SK-N-DZ (cell line): ENCODE measurements around the gene SPACA7.
"Not testable (repeated sequence)": the region's sequence is repeated elsewhere in the genome, so short reads cannot be mapped to it uniquely, and the experiment has no call there.

Experiments used
- DNase-seq: peaks from one replicate; pipeline ENCODE4 v3.0.0-alpha.2; 2015; ENCODE audit warnings: low spot score

SPACA7 gene

DNA sequence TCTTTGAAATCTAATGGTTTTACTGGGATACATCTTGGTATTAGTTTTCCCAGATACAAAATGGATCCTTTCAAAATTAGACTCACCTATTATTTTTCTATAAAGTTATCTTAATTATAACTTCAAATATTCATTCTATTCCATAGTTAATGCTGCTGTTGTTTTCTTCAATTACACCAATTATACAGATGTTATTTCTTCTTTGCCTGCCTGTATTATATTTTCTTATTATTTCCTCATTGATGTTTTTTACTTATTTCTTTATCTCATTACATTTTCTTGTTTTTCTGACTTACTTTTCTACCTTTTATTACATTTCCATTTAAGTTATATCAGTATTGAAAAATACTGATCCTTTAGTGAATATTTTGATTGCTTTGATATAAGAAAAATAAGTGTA is 40.9 kb downstream of the SPACA7 start:
- no peak for DNase-seq

DNA sequence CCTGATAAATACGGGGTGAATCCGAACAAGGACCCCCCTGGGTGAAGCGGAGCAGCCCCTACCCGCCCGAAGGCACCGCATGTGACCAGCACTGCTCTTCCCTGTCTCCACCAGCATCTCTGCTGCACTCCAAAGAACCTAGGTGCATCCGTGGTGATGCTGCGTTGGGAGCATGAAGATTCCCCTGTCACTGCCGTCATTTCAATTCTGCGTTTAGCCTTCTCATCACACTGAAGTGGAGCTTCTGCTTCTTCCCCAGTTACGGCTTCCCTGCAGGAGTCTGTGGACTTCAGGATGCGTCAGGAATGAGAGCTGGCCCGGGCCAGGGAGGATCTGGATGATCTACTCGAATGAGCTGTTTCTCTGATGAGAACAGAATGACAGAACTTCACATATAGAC is 47.9 kb downstream of the SPACA7 start:
- DNase-seq = no peak

DNA sequence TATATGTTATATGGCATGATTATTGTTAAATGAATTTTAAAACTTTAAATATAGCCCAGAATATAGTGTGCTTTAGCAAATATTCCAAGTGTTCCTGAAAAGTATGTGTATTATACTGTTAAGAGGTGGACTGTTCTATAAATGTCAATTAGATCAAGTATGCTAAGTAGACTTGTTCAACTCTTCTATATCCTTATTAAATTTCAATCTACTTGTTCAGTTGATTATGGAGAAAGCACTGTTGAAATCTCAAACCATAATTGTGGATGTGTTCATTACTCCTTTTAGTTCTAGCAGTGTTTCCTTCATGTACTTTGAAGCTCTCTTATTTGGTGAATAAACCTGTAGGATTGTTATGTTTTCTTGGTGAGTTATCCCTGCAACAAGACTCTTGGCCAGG is 52.5 kb downstream of the SPACA7 start:
- no peak for DNase-seq

DNA sequence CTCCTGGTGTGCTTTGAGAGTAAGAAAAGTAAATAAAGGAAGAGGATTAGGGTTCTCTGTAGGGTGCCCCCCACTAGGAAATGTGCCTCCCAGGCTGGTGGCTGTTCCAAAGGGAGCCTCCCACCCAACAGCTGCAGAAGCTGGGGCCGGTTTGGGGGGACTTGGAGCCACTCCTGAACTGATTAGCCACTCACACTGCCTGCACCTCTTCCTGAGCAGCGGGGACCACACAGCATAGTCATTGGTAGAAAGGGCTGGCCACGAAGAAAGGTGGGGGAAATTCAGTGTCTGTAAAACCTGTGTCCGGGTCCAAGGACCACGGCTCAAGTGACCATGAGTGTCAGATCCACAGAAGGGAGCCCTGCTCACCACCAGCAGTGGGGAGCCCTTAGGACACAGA is 55.6 kb downstream of the SPACA7 start:
- DNase-seq = no peak

DNA sequence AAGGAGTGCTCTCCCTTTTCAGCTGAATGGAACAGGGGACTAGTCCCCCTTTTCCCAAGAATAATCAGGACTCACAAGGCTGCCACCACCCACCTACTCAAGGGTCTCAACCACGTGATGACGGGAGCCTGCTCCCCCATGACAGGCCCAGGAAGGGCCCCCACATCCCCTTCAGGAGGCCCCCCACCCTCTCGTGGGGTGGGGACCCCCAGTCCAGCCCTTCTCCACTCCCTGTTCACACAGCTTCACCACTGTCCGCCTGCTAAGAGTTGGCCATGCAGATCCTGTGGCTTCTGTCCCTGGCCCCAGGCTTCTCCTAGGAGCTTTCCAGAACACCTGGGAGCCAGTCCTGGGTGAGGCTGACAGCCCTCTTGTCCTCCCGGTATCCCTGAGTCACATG is 56.6 kb downstream of the SPACA7 start:
- not testable (repeated sequence) for DNase-seq

DNA sequence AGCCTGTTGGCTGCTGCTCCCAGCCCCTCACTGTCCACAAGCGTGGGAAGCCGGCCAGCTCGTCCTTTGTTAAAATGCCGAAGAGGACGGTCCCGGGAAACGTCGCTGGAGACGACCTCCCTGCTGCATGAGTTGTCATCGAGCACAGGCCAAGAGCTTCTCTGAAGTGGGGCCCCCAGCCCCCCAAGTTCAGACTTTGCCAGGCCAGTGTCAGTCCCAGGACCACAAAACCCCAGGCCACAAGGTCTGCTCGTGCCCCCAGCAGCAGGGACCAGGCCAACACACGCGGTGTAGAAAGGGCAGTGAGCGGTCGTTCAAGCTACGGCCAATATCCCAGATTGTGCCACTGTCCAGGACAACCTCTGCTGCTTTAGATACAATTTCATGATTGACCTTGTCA is 57.4 kb downstream of the SPACA7 start:
- DNase-seq = not testable (repeated sequence)

DNA sequence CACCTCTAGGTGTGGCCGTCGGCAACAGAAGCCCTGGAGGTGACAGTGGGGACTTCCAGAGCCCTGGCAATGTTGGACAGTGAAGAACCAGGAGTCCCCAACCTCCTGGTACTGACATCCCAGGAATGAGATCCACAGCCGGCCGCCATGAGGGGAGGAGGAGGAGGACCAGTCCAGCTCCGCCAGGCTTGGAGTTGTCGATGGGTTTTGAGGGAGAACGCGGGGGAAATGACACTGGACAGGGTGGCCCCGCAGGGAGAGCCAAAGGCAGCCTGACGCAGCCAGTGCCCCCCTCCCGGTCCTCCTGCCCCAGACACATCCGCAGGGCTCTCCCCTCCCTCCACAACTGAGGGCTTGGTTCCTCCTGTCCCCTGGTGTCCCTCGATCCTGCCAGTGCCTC is 57.9 kb downstream of the SPACA7 start:
- DNase-seq = no peak

DNA sequence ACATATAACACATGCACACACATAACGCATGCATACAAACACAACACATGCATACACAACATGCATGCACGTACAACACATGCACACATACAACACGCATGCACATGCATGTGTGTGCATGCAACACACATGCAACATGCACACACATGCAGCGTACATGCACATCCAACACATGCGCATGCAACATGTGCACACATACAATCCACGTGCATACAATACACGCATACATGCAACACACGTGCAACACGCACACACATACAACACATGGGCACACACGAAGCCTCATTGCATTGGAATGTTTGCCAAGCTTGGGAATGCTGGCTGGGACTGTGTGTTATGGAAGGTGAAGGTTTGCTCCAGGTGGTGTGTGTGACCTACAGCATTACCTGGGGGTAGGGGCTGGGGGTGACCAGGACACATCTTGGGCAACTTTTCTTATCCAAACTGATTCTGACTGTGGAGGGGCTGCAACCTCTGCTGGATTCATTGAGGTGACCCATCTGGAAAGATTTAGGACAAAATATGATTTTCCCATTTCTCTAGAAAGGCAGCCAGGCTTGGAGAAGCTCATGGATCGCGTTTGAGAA is 58.9 kb downstream of the SPACA7 start:
- no peak for DNase-seq

DNA sequence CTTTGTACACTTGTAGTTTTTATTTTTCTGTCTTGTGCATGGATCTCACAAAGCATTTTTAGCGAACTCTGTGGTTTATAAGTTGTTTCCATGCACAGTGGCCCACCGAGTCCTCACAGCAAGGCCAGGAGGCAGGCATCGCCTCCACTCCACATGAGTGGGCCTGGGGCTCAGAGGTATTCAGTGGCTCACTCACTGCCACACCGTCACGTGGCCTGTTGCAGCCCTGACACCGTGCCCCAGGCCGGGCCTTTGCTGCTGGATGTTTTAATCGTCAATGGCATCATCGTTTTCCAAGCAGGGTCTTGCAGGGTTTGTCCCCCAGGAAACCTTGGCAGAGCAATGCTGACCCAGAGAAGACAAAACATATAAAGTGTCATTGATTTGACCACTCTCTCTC is 59.8 kb downstream of the SPACA7 start:
- no peak for DNase-seq

DNA sequence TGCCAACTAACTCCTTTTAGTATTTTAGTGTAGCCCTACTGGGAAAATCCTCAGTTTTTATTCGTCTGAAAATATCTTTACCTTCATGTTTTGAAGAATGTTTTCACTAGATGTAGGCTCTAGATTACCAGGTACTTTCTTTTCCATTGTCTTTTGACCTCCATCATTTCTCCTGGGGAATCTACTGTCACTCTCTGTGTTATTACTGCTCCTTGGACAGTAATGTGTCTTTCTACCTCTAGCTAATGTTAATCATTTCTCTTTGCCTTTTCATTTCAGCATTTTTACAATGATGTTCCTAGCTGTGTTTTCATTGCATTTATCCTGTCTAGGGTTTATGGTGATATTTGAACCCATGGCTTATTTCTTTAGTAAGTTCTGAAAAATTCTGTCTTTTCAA is 61.9 kb downstream of the SPACA7 start:
- no peak for DNase-seq

DNA sequence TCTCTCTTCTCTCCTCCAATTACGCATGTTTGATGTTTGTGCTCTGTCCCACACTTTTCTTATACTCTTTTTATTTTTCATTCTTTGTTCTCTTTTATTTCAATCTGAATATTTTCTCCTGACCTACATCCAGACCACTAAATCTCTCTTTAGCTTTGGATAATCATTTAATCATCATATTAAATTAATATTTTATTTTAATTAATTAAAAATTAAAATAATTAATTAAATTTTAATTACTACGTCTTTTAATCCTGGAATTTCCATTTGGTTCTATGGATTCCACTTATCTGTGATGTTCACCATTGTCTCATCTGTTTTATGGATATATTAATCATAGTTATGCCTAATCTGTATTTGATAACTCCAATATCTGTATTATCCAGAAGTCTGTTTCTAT is 62.4 kb downstream of the SPACA7 start:
- no peak for DNase-seq

DNA sequence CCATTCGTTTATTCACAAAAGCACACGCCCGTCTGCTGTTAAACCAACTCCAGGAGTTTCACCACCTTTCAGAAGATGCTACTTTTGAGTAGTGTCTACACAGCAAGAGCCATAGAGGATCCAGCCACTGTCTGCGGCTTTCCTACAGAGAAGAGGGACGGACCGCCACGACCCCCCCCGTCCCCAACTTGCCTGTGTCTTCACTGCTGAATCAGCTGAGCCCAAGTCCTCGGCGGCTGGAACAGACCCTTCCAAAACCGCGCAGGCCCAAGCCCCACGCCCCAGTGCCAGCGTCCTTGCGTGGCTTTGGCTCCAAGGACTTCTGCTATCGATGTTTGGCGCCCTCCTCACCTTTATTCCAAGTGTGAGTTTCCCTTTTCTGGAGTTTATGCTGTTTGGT is 65.1 kb downstream of the SPACA7 start:
- DNase-seq = no peak

DNA sequence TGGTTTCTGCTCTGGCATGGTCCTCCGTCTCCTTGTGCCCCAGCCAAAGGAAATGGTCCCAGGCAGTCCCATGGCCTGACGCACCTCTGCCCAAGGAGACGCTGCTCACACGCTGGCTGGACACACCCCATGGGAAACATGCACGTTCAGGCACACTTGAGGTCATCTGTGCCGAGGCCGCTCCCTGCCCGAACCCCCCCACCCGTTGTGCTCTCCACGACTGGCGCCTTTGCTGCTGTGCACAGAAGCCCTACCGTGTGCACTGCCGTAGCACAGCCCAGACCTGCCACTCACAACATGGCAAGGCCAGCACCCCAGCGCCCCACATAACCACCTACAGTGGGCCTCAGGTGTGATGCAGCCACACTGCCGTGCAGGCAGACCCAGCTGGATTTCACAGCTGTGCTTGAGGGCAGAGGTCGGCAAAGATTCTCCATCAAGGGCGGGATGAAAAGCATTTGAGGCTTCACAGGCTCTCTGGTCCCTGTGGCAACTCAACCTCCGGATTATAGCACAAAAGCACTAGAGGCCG is 65.7 kb downstream of the SPACA7 start:
- no peak for DNase-seq

DNA sequence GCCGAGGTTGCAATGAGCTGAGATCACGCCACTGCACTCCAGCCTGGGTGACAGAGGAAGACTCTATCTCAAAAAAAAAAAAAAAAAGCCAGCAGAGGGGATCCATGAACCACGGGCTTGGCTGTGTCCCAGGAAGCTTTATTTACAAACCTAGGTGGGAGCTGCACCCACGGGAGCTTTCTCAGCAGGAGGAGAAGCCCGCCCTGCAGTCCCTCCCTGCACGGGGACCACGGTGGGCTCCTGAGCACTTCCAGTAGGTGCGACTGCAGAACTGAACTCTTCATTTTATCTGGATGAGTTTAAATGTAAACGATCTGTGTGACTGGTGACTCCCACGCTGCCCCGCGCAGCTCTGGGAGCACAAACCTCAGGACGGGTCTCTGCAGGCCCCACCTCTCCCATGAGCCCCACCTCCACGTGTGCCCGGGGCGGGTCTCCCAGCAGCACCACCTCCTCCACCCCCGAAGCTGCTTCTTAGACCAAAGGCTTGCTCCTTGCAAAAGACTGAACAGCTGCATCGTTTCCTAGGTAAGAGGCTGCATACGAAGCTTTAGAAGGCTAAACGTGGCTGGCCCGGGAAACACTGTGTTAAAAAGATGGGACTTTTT is 66.4 kb downstream of the SPACA7 start:
- no peak for DNase-seq

DNA sequence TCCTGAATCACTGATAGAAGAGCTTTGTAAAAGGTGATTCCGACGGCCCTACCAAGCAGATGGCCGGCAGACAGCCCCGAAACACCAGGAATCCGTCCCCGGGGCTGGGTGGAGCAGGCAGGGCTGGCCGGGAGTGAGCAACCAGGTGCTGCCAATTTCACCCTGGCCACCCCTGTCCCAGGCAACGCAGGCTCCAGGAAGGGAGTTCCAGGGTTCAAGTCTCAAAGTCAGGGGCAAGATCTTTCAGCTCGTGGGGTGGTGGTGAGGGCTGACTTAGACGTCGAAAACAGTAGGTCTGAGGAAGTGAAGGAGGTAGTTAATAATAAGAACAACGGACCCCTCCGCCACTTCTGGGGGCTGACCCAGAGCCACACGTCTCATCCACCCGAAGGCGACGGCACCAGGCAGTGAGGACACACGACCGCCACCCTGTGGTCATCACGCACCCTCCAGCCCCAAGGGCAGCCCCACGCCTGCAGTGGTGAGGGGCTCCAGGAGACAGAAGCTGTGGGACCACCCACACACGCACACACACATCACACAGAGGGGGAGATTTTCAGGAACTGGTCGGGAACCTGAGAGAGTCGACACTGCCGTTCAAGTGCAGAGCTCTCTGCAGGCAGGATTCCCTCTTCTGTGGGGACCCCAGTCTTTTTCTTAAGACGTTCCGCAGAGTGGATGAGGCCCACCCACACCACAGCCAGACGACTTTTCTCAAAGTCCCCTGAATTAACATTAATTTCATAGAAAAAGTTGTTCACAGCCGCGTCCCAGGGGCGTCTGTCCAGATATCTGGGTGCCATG is 67.2 kb downstream of the SPACA7 start:
- no peak for DNase-seq

DNA sequence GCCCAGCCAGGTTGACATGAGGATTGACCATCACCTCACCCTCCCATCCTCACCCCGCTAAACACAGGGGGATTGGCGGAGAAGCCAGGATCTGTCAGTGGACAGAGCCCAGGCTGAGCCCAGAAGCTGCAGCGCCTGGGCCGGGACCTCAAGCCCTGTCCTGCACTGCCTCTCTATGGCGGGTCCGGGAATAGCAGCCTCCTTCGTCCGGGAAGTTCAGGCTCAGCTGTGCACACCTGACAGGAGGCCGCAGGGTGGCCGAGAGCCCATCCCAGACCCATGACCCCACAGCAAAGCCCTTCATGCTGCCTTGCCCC is 67.8 kb downstream of the SPACA7 start:
- peak; percentile 60 for DNase-seq

DNA sequence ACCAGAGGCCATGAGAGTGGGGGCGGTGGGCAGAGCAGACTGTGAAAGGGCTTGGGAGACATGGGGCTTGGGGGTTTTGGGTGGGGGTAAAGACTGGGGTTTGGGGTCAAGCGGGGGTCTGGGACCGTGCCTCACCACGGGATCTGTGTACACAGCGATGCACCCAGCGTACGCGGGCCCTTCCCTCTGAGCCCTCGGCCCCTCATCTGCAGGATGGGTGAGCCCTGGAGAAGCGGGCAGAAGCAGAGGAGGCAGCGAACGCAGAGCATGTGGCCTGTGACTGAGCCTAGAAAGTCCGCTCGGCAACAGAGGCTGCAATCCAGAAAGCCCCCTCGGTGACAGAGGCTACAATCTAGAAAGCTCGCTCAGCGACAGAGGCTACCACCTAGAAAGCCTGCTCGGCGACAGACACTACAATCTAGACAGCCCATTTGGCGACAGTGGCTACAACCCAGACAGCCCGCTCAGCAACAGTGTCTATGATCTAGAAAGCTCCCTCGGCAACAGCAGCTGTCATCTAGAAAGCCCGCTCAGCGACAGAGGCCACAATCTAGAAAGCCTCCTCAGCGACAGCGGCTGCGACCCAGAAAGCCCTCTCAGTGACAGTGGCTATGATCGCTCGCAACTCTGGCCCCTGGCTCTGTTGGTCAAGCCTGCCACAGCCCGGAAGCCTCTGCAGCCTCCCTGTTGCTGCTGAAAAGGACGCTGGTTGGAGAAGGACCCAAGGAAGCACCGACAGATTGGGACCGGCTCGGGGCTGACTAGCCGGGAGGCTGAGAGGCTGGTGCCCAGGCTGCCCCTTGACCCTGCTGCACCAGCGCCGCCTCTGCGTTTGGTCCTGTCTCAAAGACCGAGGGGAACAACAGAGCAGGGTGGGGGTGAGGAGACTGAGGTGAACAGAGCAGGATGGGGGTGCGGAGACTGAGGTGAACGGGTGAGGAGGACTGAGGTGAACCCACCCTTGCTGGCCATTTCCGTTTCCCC is 68.6 kb downstream of the SPACA7 start:
- no peak for DNase-seq

DNA sequence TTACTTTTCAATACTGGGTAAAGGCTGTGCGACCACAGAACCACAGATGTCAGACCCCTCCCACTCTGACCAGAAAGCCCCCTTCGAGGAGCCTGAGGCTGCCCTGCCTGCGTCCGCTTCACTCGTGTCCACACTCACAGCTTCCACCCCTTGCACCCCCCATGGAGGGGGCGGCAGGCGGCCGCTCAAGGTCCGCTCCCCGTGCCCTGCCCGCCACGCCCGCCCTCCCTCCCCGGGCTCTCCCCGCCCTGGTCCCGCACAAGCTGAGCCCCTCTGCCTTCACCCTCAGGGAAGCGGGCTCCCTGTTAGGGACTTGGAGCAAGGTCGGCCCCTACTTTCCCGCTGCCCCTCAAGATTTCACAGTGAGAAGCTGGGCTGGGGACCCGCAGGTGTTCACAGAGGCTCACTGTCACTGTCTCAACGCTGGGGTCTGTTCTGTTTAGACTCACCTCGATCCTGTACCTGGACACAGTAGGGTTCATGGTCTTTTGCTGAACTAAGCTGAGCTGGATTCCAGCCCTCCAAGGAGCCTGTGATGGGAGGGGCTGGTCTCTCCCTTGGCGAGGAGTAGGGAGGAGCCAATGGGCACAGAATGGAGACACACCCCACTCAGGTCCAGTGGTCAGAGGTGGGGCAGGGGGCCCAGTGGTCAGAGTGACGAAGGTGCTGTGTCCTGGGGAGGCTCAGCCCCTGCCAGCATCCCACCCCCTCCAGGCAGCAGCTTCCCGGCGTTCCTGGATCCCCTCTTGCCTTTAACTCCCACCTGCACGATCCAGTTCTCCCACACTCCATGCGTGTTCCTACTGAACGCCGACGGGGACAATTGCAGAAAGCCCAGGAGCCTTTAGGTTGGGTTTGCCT is 69.5 kb downstream of the SPACA7 start:
- DNase-seq = no peak

DNA sequence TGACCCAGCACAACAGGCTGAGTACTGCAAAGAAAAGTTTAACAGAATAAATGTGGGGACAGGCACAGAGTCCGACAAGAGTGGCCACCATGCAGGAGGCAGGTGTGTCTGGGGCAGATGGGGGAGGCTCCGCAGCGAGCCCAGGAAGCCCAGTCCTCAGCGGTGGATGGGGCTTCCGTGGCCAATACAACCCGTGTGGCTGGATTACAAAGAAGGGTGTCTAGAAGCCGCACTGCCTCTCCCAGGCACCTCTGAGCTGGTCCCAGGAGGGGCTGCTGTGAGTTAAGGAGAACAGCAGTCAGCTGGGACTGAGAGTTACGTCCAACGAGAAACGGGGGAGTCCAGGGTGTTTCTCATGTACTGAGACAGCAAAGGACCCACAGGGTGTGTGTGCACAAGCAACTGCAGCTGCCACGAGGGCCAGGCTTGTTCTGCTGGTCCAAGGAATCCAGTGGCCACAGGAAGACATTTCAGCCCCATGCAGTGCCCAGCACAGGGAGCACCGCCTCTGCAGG is 70.2 kb downstream of the SPACA7 start:
- DNase-seq = no peak

DNA sequence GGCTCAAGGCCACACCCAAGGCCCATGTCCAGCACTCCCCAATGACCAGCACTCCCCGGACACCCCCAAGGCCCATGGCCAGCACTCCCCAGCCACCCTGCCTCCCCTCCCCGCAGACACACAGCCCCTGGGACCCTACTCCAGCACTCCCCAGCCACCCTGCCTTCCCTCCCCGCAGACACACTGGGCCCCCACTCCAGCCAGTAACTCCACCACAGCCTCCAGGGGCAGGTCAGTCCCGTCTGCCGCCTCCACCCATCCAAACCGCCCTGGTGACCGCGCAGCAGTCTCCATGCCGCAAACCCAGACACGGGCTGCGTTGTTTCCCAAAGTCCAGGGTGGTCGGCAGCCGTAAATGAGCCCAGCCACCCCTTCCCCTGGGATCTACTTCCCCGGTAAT is 70.7 kb downstream of the SPACA7 start:
- no peak for DNase-seq

DNA sequence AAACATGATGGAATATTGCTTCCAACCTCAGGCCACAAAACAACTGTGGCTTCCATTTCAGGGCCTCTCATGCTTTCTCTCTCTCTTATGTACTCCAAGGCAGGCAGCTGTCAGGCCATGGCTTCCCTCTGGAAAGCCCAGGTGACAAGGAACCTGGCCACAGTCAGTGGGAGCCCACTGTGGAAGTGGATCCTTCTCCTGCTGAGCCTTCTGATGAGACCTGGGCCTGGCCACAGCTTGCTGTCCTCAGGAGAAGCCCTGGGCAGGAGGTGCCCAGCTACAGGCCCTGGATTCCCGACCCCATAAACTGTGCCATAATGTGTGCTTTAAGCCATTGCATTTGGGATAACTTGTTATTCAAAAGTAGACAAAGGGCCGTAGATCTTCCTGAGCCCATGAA is 71.2 kb downstream of the SPACA7 start:
- no peak for DNase-seq
